Breast epithelium (tissue), 4 donors: ENCODE measurements around the gene CALU. TPM values are rescaled to one million over a fixed set of nuclear protein-coding genes. Genes with fewer than 3 reads are reported as not detected.

ENCODE experiments used
- DNase-seq, 2 donors: peaks; one replicate each; pipeline ENCODE4 v3.0.0-alpha.2; 2019; ENCODE audit warnings: low spot score in 2 of 2
- H3K27ac ChIP-seq, 2 donors: fragments of 200-600 bp; sonication (generic) in 1 of 2; one replicate each; pipeline ENCODE4 v1.5.1; 2016 to 2019; ENCODE audit warnings: mild to moderate bottlenecking in 1 of 2
- H3K27me3 ChIP-seq, 2 donors: fragments of 200-600 bp; sonication (generic) in 1 of 2; one replicate each; pipeline versions ENCODE4 v1.5.1 to v1.6.0; 2017 to 2019; ENCODE audit warnings: control low read depth in 1 of 2, mild to moderate bottlenecking in 1 of 2
- H3K36me3 ChIP-seq: fragments of 200-600 bp; one replicate; pipeline ENCODE4 v1.5.1; 2019
- H3K4me1 ChIP-seq, 2 donors: fragments of 200-600 bp; sonication (generic); one replicate each; pipeline ENCODE4 v1.5.1; 2016 to 2019; ENCODE audit warnings: control low read depth in 1 of 2
- H3K4me3 ChIP-seq, 3 donors: fragments of 200-600 bp; sonication (generic); 1 replicate in 2 of 3; 2 replicates in 1 of 3; pipeline ENCODE4 v1.5.1; 2016 to 2019; ENCODE audit warnings: mild to moderate bottlenecking in 3 of 3, moderate library complexity in 2 of 3
- H3K9me3 ChIP-seq, 2 donors: fragments of 200-600 bp; sonication (generic) in 1 of 2; one replicate each; pipeline ENCODE4 v1.5.1; 2016 to 2019; ENCODE audit warnings: control low read depth in 1 of 2
- POLR2A ChIP-seq: fragments of 450-650 bp; IDR thresholded peaks from one replicate; pipeline ENCODE4 v1.6.1; 2016; ENCODE audit warnings: antibody characterized with exemption, mild to moderate bottlenecking, moderate library complexity
- POLR2AphosphoS5 ChIP-seq, 3 donors: sonication (generic); formaldehyde crosslinking; IDR thresholded peaks; one replicate each; pipeline ENCODE4 v1.6.1; 2017; ENCODE audit warnings: antibody characterized with exemption in 3 of 3
- intact Hi-C: fragments of 100-400 bp; cut with DNase I; formaldehyde crosslinking; loops from one replicate; pipeline ENCODE4 v1.15.1; 2023; ENCODE audit warnings: low total_unique reads
- total RNA-seq, 3 donors: library from RNA; depleted of rRNA; stranded (reverse); fragments of >200 nt; gene quantifications; one replicate each; pipeline ENCODE4 v1.1.0, GENCODE V29; 2016
- TF ChIP-seq, protein P1 (sequence below), 3 donors: fragments of 450-650 bp; IDR thresholded peaks; one replicate each; pipeline ENCODE4 v1.5.1; 2016 to 2017; ENCODE audit warnings: antibody characterized with exemption in 3 of 3, mild to moderate bottlenecking in 3 of 3, moderate library complexity in 3 of 3

CALU gene
- total RNA-seq, 3 donors from 2014 or later: 79.3 to 124 (median 104) TPM

DNA sequence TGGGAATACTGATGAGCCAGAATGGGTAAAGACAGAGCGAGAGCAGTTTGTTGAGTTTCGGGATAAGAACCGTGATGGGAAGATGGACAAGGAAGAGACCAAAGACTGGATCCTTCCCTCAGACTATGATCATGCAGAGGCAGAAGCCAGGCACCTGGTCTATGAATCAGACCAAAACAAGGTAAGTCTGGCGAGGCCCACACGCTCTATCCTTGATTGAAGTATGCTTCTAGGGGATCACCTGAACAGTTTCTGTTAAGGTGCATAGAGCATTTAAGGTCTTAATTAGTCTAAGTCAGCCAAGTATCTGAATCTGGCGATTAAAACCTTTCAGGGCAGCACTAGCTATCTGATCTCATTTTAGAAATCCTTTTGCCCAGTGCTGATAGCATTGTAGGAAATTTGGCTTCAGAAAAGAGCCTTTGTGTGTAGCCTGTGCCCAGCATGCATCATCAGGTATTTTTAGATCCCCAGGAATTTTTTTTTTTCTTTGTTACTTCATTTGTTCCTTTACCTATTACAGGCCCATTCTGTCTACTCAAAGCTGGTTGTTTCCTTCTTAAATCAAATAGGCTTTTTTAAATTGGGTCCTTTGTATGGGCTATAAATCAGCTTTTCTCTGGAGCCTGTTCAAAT is 28.4 kb downstream of the CALU start:
- H3K4me3 ChIP-seq: no peak overlapping the region
- H3K27ac ChIP-seq: no peak overlapping the region
- no peaks in the 10 kb centered on the region for H3K36me3 ChIP-seq
- TF ChIP-seq POLR2AphosphoS5 (IDR thresholded peaks at IDR 0.05): no peak
- TF ChIP-seq, protein P1, sequence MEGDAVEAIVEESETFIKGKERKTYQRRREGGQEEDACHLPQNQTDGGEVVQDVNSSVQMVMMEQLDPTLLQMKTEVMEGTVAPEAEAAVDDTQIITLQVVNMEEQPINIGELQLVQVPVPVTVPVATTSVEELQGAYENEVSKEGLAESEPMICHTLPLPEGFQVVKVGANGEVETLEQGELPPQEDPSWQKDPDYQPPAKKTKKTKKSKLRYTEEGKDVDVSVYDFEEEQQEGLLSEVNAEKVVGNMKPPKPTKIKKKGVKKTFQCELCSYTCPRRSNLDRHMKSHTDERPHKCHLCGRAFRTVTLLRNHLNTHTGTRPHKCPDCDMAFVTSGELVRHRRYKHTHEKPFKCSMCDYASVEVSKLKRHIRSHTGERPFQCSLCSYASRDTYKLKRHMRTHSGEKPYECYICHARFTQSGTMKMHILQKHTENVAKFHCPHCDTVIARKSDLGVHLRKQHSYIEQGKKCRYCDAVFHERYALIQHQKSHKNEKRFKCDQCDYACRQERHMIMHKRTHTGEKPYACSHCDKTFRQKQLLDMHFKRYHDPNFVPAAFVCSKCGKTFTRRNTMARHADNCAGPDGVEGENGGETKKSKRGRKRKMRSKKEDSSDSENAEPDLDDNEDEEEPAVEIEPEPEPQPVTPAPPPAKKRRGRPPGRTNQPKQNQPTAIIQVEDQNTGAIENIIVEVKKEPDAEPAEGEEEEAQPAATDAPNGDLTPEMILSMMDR (IDR thresholded peaks at IDR 0.05): no peak
- TF ChIP-seq POLR2A: no peak
- intact Hi-C loops: no loop called here
- H3K9me3 ChIP-seq: no peaks in the 10 kb centered on the region
- no peak for DNase-seq
- H3K27me3 ChIP-seq: no peaks in the 10 kb centered on the region
- H3K4me1 ChIP-seq: no peaks in the 10 kb centered on the region

GRCh38 chr7:128770233-128770632 is 31.1 kb downstream of the CALU start:
- intact Hi-C loops: no loop called here
- Histone ChIP-seq H3K27me3 (no peaks in the 10 kb centered on the region), H3K4me1 (no peaks in the 10 kb centered on the region), H3K27ac (no peak overlapping the region), H3K4me3 (no peak overlapping the region), H3K36me3 (no peaks in the 10 kb centered on the region), H3K9me3 (no peaks in the 10 kb centered on the region)
- DNase-seq: no peak
- no peak for TF ChIP-seq POLR2A
- TF ChIP-seq POLR2AphosphoS5 (IDR thresholded peaks at IDR 0.05): no peak
- TF ChIP-seq, protein P1 (IDR thresholded peaks at IDR 0.05): no peak

GRCh38 chr7:128773604-128774003 is 34.4 kb downstream of the CALU start:
- intact Hi-C loops: no loop called here
- TF ChIP-seq, protein P1 (IDR thresholded peaks at IDR 0.05): no peak
- TF ChIP-seq POLR2A (no peak), POLR2AphosphoS5 (IDR thresholded peaks at IDR 0.05) (no peak)
- Histone ChIP-seq H3K4me1 (no peaks in the 10 kb centered on the region), H3K27ac (no peak overlapping the region), H3K9me3 (peaks cover 0 to 9% of the 10 kb centered on the region in 2 donors), H3K36me3 (no peaks in the 10 kb centered on the region), H3K27me3 (no peaks in the 10 kb centered on the region), H3K4me3 (no peak overlapping the region)
- no peak for DNase-seq

DNA sequence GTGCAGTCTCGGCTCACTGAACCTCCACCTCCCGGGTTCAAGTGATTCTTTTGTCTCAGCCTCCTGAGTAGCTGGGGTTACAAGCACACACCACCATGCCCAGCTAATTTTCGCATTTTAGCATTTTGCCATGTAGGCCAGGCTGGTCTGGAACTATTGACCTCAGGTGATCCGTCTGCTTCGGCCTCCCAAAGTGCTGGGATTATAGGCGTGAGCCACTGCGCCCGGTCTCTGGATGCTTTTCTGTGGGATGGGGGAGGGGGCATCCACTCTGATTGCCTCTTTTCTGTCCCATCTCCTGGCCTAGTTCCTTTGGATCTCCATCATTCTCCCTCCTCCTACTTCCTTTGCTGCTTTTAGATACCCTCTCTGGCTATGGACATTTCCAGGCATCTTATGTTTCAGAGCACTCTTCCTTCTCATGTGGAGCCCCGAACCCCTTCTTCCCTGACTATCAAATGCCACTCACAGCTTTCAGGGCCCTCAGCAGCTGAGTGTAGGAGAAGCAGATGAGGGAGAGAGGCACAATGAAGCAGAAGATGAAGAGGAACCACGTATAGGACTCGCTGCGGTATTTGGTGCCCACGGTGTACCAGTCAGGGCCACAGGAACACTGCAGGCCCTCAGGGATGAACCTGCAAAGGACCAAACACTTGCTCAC is 35.0 kb downstream of the CALU start:
- H3K4me1 ChIP-seq: no peaks in the 10 kb centered on the region
- H3K4me3 ChIP-seq: no peak overlapping the region
- intact Hi-C loops: no loop called here
- TF ChIP-seq POLR2AphosphoS5 (IDR thresholded peaks at IDR 0.05) (no peak), POLR2A (no peak)
- TF ChIP-seq, protein P1 (IDR thresholded peaks at IDR 0.05): no peak
- H3K27me3 ChIP-seq: no peaks in the 10 kb centered on the region
- H3K36me3 ChIP-seq: no peaks in the 10 kb centered on the region
- DNase-seq: no peak
- peaks cover 0 to 9% of the 10 kb centered on the region in 2 donors for H3K9me3 ChIP-seq
- H3K27ac ChIP-seq: no peak overlapping the region

DNA sequence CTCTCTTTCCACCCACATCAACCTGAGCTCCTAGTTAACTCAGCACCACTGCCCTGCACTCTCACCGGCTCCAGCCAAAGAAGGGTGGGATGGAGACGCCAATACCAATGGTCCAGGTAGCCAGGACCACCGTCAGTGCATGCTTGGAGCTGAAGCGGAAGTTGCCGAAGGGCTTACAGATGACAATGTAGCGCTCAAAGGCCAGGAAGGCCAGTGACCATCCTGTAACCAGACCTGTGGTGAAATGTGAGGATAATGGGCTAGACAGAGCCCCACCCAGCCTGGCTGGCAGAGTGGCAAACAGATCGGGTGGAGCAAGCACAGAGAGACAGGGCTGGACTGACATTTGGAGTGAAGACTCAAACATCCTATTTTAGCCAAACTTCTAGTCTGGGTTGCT is 35.8 kb downstream of the CALU start:
- Histone ChIP-seq H3K36me3 (no peaks in the 10 kb centered on the region), H3K4me1 (no peaks in the 10 kb centered on the region), H3K27ac (no peak overlapping the region), H3K9me3 (peaks cover 0 to 9% of the 10 kb centered on the region in 2 donors), H3K27me3 (no peaks in the 10 kb centered on the region), H3K4me3 (no peak overlapping the region)
- no peak for DNase-seq
- TF ChIP-seq POLR2AphosphoS5 (IDR thresholded peaks at IDR 0.05) (no peak), POLR2A (no peak)
- TF ChIP-seq, protein P1 (IDR thresholded peaks at IDR 0.05): no peak
- intact Hi-C loops: no loop called here
